DOHH2 (cell line): ENCODE data around the gene TNIP2.

Experiments
- EZH2phosphoT487 ChIP-seq: fragments of 200-600 bp; sonication (generic); IDR thresholded peaks from 2 replicates; pipeline ENCODE4 v1.6.1; 2017; ENCODE audit warnings: borderline replicate concordance, mild to moderate bottlenecking, antibody characterized with exemption, low read length, moderate library complexity, mixed read lengths
- TF ChIP-seq, protein P1 (sequence below): fragments of 200-600 bp; sonication (generic); IDR thresholded peaks from one replicate; pipeline ENCODE4 v1.5.1; 2014; ENCODE audit warnings: antibody characterized with exemption, mild to moderate bottlenecking, low read depth, low read length; ENCODE audit not compliant: poor library complexity, severe bottlenecking

DNA sequence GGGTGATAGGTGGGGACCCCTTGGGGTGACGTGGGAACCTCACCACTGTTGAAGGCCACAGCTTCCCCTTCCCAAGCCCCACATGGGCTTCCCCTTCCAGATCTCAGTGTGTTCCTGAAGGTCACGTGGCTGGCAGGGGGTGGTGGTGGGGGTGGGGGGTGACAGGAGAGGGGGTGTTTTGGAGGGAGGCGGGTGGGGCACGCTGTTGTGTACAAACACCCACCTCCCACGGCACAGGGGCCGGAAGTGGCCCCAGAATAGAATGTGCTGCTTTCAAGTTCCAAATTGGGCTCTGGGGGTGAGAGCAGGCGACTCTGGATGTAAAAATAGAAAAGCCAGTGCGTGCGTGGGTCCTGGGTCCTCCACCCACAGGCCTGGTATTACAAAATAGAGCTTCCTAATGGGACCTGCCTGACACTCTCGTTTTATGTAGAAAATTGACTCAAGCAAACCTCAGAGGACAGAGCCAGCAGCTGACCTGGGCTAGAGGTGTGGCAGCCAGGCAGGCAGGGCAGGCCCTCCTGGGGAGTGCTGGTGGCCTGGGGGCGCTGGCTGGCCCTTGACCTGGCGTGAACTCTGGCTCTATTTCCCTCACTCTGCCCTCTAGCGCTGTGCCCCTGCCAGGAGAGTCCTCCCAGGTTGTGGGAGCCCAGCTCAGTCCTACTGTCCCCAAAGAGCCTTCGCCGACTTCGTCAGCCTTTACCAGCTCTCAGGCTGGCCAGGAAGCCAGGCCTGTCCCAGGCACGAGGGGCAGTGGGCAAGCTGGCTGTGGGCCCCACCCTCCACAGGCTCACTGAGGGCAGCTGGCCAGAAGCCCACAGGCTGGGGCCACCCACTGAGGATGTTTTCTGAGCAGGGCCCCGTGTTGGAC is 31.3 kb upstream of the TNIP2 start:
- TF ChIP-seq, protein P1, sequence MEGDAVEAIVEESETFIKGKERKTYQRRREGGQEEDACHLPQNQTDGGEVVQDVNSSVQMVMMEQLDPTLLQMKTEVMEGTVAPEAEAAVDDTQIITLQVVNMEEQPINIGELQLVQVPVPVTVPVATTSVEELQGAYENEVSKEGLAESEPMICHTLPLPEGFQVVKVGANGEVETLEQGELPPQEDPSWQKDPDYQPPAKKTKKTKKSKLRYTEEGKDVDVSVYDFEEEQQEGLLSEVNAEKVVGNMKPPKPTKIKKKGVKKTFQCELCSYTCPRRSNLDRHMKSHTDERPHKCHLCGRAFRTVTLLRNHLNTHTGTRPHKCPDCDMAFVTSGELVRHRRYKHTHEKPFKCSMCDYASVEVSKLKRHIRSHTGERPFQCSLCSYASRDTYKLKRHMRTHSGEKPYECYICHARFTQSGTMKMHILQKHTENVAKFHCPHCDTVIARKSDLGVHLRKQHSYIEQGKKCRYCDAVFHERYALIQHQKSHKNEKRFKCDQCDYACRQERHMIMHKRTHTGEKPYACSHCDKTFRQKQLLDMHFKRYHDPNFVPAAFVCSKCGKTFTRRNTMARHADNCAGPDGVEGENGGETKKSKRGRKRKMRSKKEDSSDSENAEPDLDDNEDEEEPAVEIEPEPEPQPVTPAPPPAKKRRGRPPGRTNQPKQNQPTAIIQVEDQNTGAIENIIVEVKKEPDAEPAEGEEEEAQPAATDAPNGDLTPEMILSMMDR, result peak; percentile 47
- no peak for TF ChIP-seq EZH2phosphoT487
